ENCODE measurements around the gene ERCC6L.

DNA sequence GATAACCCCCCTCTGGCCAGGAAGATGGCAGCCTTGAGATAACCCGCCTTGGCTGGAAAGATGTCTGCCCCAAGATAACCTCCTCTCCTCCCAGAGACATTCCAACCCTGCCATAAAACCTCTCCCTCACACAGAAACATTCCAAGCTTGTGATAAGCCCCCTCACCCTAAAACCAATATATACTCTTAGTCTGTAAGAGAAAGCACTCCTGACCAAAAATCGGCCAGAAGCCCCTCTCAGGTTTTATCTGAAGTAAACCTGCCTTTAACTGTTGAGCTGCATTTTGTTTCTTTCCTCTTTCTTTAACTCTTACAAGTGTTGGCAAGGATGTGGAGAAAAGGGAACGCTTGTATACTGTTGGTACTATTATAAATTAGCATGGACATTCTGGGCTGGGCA lies 8.5 kb downstream of the ERCC6L start:
- TF ChIP-seq, protein P1, sequence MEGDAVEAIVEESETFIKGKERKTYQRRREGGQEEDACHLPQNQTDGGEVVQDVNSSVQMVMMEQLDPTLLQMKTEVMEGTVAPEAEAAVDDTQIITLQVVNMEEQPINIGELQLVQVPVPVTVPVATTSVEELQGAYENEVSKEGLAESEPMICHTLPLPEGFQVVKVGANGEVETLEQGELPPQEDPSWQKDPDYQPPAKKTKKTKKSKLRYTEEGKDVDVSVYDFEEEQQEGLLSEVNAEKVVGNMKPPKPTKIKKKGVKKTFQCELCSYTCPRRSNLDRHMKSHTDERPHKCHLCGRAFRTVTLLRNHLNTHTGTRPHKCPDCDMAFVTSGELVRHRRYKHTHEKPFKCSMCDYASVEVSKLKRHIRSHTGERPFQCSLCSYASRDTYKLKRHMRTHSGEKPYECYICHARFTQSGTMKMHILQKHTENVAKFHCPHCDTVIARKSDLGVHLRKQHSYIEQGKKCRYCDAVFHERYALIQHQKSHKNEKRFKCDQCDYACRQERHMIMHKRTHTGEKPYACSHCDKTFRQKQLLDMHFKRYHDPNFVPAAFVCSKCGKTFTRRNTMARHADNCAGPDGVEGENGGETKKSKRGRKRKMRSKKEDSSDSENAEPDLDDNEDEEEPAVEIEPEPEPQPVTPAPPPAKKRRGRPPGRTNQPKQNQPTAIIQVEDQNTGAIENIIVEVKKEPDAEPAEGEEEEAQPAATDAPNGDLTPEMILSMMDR (IDR thresholded peaks at IDR 0.05; ENCODE audit: insufficient read depth, low read length, poor library complexity, severe bottlenecking), result no peak
- TF ChIP-seq EZH2phosphoT487 (conservative IDR thresholded peaks at IDR 0.05; ENCODE audit: low read length), result no peak
